HG03558 (cell line): ENCODE measurements around the gene TRH.
"Not testable (repeated sequence)": the region's sequence is repeated elsewhere in the genome, so short reads cannot be mapped to it uniquely, and the experiment has no call there.

Experiments
- ATAC-seq: cut with Tn5 transposase; IDR thresholded peaks from one replicate; pipeline ENCODE4 v1.9.1; 2021; ENCODE audit warnings: moderate number of reproducible peaks; ENCODE audit not compliant: unreplicated experiment; ENCODE audit errors: extremely low read depth

The TRH gene

DNA sequence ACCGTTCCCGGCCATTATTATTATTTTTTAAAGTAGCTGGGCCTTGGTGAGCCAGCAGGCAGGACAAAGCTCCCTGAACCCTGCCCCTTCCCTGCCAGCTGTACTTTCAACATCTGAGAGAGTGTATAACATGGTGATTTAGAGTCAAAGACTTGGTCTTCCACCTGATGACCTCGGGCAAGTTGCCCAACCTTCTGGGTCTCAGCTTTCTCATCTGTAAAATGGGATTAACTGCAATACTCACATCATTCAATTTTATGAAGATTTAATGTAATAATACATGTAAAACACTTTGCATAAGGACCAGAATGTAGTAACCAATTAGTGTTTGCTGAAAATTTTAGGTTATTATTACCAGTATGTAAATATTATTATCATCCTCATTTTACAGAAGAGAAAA lies 11.9 kb upstream of the TRH start:
- no peak for ATAC-seq

DNA sequence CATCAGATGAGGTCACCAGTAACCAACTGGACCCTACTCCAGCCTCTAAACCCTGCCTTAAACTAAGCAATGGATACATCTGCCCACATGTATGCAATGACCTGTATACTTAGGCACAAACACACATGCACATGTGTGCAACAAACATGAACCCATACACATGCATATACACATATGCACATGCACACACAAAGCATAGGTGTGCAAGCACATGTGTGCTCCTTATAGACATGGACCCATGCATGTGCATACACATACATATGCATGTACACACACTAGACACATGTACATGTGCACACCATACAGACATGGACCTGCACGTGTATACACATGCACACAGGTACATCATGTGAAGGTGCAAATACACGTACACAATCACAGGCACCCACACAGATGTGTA lies 8.6 kb upstream of the TRH start:
- no peak for ATAC-seq

DNA sequence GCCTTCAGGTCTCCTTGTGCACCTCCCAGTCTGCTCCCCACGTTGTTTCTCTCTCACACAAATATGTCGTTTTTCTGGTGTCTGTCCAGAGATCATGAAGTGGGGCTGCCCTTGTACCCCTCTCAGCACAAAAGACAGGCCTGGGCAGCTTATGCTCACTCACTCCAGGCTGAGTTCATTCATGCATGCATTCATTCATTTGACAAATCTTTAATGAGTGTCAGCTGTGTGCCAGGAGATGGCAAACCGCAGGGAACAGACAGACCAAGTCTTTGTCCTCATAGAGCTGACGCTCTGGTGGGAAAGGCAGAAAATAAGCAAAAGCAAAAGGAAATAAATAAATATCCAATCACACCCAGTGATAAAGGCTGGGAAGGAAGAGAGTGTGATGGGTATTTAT lies 7.6 kb upstream of the TRH start:
- no peak for ATAC-seq

DNA sequence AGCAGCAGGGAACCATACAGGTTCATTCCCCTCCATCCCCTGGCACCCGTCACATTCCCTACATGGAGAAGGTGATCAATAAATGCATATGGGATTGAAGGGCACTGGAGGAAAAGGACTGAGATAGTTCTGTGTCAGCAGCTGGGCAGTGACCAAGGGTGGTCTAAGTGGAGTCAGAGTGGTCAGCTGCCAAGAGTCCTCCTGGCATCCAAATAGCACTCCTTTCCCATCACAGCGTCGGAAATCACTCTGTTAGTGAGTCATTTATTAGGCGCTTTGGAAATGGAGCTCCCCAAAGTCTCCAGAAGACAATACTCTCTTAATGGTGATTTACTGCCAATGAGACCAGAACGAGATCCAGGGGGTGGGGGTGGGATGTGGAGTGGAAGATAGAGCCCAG lies 6.8 kb upstream of the TRH start:
- ATAC-seq = no peak

DNA sequence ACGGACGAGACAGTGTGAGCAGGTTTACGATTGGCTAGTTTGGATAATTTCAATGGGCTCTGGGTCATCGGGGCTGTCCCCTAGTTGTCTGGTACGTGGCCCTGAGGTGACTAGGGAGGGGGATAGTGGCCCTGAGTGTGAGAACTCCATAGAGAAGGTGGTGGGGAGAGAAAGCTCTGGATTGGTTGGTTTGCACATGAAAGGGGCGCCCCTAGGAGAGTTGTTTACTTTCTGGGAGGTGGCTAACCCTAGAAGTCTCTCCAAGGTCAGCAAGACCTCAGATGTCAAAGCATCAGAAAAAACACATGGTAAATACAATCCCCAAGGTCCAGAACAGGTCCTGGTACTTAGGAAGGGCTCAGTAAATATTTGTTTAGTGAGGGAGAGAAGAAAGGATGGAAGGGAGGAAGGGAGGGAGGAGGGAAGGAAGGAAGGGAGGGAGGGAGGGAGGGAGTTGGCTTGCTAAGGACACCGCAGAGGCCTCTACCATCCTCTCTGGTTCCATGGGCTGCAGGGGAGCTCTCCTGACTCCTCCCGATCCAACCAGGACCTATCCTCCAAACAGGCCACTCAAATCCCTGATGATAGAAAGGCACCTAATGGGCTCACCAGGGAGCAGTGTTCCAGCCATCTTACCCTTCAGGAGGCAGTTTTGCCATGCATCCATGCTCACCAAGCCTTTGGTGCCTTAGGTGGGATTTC lies 3.0 kb upstream of the TRH start:
- ATAC-seq = no peak

DNA sequence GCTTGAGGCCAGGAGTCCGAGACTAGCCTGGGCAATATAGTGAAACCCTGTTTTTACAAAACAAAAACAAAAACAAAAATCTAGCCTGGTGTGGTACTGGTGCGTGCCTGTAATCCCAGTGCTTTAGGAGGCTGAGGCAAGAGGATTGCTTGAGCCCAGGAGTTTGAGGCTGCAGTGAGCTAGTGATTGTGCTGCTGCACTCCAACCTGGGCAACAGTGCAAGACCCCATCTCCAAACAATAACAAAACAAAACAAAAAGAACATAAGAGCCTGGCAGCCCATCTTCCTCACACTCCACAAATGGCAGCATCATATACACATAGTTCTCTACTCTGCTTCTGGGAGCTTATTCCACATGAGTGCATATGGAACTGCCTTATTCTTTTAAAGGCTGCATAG lies 2.2 kb upstream of the TRH start:
- ATAC-seq = no peak

DNA sequence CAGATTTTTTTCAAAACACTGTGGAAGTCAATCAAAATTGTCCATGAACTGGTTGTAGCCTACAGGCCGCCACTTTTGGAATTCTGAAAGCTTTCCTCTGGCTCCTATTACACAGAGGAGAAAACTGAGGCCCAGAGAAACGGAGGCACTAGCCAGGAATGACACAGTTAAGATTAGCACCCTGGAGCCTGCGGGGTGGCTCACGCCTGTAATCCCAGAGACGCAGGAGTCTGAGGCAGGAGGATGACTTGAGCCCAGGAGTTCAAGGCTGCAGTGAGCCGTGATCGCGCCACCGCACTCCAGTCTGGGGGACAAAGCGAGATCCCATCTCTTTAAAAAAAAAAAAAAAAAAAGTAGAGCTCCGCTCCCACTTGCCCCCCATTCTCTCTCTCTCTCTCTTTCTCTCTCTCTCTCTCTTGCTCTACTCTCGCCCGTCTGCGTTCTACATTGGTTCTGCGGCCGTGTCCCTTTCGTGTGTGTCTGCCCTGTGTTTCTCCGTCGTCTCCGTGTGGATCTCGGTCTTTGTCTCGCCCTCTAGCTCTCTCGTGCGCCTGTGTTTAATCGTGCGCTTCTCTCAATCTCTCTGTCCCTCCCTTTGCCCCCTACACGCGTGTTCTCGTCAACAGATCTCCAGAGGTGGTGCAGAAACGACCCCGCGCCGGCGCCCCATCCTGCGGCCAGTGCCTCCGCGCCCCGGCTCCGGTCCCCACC lies 512 bp upstream of the TRH start:
- no peak for ATAC-seq

DNA sequence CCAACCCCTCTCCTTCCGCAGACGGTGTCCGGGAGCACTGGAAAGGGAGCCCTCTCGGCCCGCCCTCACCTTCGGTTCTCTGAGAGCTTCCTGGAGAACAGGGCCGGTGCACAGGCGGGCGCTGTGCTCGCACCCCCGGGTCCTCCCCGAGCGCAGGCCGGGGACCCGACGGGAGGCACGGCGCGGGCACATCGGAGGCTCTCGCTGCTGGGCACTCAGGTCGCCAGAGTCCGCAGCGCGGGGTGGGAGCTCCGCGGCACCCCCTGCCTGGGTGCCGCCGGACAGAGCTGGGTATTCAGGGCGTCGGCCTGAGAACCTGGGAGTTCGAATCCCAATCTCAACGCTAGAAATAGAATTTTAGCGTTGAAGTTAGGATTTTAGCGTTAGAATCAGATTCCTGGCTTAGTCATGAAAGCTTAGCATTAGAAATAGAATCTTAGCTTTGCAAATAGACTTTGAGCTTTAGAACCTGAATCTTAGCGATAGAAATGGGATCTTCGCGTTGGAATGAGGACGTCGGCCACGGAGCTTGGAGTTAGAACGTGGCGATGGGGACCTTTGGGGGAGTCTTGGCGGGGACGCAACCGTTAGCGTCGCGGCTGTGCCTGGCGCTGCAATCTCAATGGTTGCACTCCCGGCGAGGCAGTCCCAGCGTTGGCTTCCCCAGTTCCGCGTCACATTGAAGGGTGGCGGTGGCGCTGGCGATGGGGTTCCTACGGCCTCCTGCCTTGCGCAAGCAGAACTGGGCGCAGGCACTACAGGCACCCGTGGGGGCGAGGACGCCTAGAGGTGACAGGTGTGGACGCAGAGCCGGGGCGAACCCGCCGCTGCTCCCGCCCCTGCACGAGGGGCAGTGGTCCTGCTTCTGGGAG lies 549 bp downstream of the TRH start:
- ATAC-seq = no peak

DNA sequence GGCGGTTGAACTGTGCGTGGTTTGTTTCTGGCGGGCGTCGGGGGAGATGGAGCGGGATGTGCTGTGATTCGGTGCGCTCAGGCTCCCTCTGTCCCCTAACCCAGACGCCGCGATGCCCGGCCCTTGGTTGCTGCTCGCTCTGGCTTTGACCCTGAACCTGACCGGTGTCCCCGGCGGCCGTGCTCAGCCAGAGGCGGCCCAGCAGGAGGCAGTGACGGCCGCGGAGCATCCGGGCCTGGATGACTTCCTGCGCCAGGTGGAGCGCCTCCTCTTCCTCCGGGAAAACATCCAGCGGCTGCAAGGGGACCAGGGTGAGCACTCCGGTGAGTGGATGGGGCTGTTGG lies 1.2 kb downstream of the TRH start:
- no peak for ATAC-seq

DNA sequence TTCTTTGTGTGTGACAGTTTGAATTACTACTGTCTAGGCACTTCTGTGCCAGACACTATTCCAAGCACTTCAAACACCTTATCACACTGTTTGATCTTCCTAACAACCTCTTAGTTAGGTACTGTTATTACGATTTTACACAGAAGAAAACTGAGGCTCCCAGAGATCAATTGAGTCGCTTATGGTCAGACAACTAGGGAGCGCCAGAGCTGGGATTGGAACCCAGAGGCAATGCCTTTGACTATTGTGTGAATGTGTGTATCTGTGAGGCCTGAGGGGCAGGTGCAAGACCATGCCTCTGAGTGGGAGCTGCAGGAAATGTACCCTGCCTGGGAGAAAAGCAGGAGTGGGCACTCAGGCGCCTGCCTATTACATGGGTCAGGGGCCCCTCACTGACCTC lies 1.8 kb downstream of the TRH start:
- ATAC-seq = no peak

DNA sequence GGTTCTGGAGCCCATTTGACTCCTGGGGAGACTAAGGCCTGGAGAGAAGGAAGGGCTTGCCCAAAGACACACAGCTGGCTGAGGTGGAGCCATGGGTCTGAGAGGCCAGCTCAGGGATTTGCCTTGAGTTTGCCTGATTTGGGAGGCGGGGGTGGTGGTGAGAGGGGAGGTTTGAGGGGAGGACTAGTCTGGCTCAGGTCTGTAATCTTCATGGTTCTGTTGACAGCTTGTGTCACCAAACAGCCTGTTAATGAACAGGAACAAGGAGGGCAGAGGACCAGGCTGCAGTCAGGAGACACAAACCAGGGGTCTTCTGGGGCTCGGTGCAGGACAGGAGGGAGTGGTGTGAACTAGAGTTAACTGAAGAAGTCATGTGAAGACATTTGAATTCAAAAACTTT lies 3.6 kb downstream of the TRH start:
- no peak for ATAC-seq

DNA sequence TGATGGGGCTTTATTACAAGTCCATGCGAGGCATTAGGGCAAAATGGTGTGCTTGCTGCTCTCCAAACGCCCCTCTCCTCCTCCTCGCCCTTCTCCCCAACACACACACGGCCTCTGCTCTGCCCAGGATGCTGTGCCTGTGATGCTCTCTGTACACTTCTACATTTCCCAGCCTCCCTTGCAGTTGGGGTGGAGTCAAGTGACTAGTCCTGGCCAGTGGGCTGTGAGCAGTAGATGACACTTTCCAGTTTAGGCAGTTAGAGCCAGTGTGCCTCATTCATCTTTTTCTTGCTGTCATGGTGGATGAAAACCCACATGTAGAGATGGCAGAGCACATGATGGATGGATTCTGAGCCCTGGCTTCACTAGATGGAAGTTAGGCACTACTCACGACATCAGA lies 5.4 kb downstream of the TRH start:
- ATAC-seq = no peak

DNA sequence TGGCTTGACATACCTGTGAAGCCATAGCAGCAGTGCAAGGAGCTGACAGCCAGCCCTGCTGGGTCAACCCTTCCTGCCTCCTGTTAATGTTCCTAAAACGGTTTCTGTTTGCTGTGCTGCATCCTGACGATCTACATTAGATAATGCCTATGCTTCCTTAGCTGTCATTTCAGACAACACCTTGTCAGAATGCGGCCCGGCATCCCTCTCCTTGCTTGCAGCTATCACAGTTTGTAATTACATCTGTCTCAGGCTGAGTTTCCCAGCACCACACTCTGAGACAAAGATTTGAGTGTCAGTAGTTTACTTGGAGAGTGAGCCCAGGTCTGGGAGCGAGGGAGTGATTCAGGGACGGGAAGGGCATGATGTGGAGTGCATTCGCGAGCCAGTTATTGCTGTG lies 9.0 kb downstream of the TRH start:
- no peak for ATAC-seq

DNA sequence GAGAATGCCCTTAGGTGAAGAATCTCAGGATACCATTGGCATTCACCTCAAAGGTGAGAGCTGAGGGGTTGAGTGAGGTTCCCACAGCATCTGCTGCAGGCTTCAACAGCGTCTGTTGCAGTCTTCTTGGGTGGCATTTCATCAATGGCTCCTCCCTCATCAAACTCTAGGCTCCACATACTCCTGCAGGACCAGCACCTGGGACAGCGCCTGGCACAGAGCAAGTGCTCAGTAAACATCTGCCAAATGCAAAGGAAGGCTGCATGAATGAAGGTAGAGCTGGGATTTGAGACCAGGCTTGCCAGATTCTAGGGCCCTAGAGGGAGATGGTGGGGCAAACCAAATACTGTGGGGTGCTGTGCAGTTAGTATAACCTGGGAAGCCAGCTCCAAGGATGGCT lies 9.6 kb downstream of the TRH start:
- ATAC-seq = no peak

DNA sequence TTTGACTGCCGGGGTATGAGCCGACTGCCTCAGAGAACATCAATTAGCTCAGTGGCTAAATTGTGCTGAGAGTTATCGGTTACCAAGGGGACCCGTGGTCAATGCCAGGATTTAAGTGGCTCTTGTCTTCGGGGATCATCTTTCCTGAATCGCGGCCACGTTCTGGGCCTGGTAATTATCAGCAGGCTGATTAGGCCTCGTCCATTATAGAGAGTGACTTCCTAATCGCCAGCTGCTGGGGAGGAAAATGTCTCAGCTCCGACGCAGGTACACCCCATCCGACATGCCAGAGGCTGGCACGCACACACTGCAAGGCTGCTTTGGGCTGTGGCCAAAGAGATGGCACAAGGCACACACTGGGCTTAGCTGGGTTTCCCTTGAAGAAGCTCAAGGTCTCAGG lies 10.6 kb downstream of the TRH start:
- no peak for ATAC-seq

DNA sequence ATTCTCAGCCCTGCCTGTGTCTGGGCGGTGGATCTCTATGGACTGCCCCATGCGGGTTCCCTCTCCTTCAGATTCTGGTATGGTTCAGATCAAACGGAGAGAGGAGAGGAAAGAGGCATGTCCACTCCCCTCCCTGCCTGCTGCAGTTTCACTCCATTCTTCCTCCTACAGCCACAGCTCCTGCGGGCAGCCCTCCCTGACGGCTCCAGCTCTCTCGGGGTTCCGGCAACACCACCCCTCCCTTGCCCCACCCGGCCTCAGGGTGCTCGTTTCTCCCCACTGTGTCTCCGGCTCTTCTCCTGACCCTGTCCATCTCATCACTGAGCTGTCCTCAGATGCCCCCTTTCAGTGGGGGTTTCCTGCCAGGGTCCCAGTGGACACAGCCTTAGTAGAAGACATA lies 13.9 kb downstream of the TRH start:
- ATAC-seq = no peak

DNA sequence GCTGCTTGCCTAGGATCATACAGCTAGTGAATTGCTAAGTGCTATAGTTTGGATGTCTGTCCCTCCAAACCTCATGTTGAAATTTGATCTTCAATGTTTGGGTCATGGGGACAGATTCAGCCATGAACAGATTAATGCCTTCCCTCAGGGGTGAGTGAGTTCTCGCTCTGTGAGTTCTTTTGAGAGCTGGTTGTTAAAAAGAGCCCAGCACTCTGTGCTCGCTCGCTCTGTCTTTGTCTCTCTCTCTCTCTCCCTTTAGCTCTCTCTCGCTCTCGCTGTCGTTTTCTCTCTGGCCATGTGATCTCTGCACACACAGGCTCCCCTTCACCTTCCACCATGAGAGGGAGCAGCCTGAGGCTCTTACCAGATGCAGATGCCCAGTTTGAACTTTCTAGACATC lies 14.9 kb downstream of the TRH start:
- ATAC-seq = no peak

DNA sequence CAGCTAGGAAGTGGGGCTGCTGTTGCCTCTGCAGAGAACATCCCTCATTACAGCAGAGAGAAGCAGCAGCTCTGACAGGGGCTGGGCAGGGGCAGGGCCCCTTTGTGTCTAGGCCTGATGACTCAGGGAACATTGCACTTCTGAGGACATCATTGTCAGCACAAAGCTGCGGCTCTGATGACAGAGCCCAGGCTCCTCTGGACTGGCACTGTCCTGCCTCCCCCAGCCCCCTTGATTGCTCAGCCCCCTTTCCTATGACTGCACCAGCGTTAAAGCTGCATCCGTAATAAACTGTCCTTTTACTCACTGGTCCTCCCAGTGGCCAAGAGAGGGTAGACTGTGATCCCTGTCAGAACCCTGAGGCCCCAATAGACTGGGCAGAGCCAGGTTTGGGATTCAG lies 18.3 kb downstream of the TRH start:
- no peak for ATAC-seq

DNA sequence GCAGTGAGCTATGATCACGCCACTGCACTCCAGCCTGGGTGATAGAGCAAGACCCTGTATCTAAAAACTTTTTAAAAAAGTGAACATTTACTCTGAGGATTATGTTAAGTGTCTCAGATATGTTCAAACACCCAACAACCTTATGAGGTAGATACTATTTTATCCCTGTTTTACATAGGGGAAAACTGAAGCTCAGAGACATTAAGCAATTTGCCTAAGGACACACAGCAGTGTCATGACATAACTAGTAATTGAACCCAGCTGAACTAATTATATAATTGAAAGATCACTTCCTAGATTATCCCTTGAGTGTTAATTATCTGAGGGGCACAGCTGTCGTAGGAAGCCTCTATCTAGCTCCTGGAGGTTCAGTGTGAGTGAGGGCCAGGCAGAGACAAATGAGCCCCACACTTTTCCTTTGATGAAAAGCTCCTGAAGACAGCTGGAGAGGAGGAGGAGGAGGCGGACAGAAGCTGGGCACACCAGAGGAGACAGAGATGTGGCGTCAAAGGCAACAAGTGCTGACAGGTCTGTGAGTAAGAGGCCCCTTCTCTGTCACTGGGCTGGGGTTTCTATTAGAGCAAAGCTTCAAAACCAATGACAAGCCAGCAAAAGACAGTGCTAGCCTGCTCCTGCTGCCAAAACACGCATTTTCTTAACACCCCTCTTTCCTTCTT lies 20.5 kb downstream of the TRH start:
- ATAC-seq = no peak

DNA sequence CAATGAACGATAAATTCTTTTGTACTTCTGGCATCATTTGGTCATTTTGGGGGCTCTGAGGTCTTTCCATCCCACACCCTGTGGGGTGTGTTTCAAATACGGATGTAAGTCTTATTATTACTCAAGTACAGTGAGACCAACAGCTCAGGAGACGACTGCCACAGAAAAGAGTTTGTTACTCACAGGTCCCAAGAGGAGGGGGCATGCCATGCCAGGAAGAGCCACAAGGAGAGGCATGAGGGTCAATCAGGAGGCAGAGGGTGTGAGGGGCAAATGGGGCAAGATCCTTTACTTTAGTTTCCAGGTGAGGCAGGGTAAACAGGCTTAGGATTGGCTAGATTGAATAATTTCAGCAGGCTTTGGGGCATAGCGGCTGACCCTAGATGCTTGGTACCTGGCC lies 21.6 kb downstream of the TRH start:
- no peak for ATAC-seq

DNA sequence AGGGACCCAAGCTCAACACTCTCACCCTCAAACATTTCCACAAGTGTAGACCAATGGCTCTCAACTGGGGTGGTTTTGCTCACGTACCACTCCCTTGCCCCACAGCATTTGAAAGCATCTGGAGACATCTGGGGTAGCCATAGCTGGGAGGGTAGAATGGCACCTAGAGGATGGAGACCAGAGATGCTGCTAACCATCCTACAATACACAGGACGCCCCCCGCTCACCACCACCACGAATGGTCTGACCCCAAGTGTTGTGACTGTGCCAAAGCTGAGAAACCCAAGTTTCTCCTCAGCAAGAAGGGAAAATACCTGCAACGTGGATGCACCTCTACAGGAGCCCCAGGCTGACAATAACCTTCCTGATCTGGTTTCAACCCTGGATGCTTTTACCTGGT lies 24.7 kb downstream of the TRH start:
- not testable (repeated sequence) for ATAC-seq
